CD4-positive, alpha-beta T cell treated with Interferon gamma for 1 hour (primary cell): ENCODE results near the gene ZSWIM6.

Experiments used
- DNase-seq: peaks from one replicate; pipeline ENCODE4 v3.0.0-alpha.2; 2020

The ZSWIM6 gene

DNA sequence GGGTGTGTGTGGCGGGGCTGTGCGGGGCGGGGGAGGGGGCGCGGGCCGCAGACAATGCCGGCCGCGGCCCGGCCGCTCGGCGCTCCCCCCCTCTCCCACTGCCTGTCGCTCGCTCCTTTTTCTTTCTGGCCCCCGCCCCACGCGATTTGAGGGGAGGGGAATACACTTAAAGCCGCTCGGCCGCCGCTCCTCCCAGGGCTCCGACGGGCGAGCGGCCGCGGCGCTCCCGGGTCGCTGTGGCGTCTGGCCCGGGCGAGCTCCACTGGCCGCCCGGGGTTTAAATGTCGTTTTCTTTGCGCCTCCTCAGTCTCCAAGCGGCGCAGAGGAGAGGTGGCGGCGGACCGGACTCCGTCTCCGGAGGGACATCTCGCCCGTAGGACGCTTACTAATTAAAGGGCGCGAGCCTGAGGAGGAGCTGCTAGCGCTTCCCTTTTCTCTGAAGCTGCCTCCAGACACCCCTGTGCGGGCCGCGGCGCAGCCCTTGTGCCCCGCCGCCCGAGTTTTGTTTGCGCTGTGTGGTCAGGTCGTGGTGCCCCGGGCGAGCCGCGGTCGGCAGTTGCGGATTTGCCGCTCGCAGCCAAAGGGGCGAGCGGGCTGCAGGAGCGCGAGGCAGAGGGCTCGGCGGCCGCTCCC is 1.4 kb downstream of the ZSWIM6 start:
- peak; percentile 40 for DNase-seq

DNA sequence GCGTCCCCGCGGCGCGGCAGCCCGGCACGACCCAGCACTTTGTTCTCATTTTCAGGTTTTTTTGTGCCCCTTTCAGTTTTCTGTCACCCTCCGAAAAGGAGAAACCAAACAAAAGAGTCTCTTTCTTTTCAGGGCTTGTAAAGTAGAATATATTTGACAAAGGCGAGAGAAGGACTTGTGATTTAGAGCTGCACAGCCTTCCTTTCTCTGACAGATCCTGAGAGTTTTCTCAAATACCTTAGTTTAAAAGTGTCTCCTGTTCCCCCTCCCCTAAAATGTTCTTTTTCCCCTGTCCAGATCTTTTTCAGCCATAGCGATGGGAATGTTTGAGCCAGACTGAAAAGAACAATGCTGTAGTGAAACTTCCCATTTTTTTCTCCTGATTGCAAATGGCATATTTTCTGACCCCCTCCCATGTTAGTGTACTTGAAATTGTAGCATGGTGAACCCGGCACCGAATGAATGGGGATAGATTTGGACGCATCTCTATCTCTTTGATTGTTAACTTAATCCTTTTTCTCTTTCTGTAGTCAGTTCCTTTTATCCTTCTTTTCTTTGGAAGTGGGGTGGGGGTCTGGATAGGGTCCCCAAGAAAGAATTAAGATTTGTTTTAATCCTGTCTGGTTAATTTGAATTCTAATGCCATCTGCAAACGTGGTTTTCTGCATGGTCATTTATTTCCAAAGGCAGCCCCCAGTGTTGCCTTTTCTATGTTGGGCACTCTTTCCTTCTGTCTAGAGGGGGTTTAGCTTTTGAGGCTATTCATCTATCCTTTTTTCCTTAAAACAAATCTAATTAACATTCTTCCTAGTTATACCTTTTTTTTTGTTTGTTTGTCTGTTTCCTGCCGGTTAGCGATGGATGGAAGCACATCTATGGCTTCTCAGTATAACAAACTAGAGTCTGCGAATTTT is 2.2 kb downstream of the ZSWIM6 start:
- no peak for DNase-seq

DNA sequence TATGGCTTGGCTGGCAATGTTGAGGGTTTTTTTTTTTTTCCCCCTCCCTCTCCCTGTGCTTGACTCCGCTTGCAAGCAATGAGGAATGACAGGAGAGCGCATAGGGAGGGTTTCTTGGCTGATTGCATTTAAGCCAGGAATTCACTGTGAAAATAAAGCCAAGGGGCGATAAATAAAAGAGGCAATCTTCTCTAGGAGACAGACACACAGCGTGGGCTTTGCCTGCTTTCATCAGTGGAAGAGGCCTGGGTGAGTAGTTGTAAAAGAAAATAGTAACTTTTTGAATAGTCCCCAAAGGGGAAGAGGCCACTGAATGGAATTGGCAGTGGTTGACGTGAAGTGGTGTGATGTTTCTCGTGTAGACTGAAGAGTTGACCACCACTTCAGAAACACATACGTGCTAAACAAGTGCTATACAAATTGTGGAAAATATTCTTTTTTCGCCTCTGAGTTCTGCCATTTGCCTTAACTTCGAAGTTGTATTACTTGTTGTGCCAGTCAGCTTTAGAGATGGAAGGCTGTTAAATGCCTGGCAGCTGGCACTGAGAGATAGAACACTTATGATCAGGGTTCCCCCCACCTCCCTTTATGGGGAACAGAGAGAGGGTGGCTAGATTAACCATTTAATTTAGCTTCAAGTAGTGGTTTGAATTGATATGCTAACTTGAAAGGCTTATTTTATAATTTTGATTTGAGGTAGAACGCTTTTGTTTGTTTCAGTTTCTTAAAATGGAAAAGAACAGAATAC is 3.0 kb downstream of the ZSWIM6 start:
- DNase-seq = no peak

- no peak for DNase-seq
Measured at GRCh38 chr5:61339764-61340163, 7.7 kb downstream of the ZSWIM6 start.

GRCh38 chr5:61340775-61341361 is 8.8 kb downstream of the ZSWIM6 start:
- no peak for DNase-seq

GRCh38 chr5:61342071-61342501 is 10.0 kb downstream of the ZSWIM6 start:
- DNase-seq = no peak

DNA sequence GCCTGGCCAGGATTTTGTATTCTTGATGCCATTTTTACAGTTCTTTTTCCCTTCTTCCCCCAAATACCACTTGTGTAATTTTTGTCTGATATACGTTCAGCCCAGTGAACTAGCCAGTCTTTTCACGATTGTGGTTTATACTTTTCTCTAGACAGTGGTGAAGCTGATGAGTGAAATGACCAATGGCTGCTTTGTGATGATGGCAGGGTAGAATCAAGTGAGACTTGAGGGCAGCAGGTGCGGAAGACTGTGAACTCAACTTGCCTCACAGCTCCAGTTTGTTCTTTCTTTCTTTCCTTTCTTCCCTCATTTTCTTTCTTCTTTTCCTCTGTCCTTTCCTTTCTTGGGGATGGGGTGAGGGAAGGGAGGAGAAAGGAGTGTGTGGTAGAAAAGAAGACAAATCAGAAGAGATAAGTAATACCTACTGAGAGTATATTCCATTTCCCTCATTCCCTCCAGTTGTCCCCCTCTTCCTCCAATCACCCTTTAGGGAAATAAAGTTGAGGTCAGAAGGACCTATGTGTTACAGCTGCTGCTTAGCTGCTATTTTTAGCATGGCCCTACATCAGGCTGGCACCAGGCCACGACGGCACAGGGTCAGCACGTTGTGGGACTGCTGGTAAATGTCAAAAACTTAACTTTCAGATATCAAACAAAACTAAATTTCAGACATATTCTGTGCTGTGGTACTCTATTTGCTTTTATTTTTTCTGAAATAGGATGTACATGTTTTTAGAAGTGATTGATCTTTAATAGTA is 12.3 kb downstream of the ZSWIM6 start:
- DNase-seq = no peak

DNA sequence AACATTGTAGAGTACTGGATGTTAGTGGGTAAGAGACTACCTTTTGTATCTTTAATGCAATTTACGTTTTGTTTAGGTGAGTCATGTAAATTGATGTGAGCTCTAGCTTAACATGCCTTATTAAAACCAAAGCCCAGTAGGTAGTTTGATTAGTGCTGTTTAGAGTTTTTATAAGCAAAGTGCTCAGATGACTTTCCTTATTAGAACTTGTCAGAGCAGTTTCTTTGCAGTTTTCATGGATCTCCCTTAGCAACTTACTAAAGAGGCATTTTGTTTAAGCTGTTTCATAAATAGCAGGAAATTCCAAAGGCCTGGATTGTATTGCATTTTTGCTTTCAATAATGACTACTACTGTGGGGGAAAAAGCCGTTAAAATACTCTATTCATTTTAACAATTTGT is 14.5 kb downstream of the ZSWIM6 start:
- DNase-seq = no peak

GRCh38 chr5:61347080-61347479 is 15.0 kb downstream of the ZSWIM6 start:
- DNase-seq = no peak

DNA sequence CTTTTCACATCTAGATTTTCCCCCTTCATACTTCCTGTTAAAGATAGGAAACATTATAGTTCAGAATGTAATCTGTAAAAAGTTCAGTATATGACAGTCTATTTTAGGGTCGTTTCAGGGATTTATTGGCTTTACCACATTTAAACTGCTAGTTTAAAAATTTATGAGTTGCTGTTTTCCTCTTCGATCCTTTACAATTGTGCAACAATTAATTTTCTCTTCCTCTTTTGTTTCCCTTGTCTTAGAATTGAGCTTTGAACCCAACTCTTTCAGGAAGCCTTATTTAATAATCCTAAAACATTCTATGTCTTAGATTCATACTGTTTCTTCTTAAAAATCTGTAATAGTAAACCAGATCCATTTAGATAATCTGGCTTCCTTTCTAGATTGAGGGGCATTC is 16.4 kb downstream of the ZSWIM6 start:
- no peak for DNase-seq

DNA sequence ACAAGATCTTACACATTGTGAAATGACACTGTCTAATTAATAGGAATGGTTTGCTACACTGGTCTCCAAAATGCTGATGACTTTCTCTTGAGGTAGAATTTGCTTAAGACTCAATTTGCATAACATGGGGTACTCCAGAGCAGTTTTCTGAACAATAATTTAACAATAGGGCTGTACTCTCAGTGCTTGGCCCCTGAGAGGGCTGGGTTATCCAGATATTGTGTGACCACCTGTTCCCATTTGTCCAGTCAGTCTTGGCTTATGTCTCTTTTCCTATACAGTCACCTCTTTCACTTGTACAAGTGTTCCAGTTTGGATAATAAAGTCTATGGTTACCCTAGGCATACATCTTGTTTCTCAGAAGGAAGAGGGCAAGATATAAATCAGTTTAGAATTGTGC is 17.9 kb downstream of the ZSWIM6 start:
- no peak for DNase-seq

GRCh38 chr5:61350535-61350934 is 18.5 kb downstream of the ZSWIM6 start:
- DNase-seq = no peak

- no peak for DNase-seq
Measured at GRCh38 chr5:61351733-61352132, 19.7 kb downstream of the ZSWIM6 start.

DNA sequence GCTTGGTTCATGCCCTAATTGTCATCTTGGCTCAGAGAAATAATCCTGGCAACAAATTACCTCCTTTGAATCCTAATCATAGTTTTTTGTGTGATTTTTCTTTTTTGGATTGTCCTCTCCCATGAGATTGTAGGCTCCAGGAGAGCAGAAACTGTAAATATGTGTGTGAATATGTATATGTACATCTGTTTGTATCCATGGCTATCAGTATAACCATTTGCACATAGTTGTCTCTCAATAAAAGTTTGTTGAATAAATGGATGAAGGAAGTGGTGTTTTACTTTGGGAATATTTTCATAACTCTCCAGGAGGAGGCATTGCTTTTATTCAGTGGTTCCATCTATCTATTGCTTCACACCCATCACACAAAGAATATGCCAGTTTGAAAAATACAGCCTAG is 20.1 kb downstream of the ZSWIM6 start:
- DNase-seq = no peak

GRCh38 chr5:61352612-61353156 is 20.6 kb downstream of the ZSWIM6 start:
- DNase-seq = no peak

GRCh38 chr5:61353293-61353692 is 21.2 kb downstream of the ZSWIM6 start:
- no peak for DNase-seq

GRCh38 chr5:61354199-61354598 is 22.1 kb downstream of the ZSWIM6 start:
- DNase-seq = no peak

GRCh38 chr5:61357745-61358144 is 25.7 kb downstream of the ZSWIM6 start:
- no peak for DNase-seq

- no peak for DNase-seq
Measured at GRCh38 chr5:61362796-61363368, 30.8 kb downstream of the ZSWIM6 start.

DNA sequence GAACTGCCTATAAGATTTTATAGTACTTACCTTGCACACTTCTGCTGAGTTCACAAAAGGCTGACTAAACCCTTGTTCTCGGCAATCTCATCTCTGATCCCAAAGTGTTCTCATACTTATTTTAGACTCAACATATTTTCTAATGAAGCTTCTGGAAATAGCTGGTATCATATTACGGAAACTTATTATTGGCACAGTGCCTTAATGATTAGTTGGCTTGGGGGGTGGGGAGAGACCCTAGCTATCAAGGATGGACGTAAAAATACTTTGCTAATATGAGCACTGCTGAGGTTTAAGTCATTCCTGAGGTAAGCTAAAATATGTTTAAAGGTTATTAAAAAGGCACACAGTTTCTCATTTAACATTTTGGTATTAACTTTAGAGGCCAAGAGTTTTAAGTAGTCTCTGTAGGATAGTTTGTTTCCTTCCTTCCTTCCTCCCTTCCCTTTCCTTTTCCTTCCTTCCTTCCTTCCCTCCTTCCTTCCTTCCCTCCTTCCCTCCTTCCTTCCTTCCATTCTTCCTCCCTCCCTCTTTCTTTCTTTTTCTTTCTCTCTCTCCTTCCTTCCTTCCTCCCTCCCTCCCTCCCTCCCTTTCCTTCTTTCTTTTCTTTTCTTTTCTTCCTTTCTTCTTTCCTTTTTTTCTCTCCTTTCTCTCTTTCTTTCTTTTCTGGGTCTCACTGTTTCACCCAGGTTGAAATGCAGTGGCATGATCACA is 31.5 kb downstream of the ZSWIM6 start:
- no peak for DNase-seq
